Measurements from ENCODE around the gene CAND1. TPM values are rescaled to one million over a fixed set of nuclear protein-coding genes. Genes with fewer than 3 reads are reported as not detected.

CAND1 gene
- total and polyA plus RNA-seq, 8 donors = 9.6 to 73.8 (median 43.3) TPM

- no peaks in the 10 kb centered on the region for H3K36me3 ChIP-seq
- H3K27me3 ChIP-seq = no peaks in the 10 kb centered on the region
- no peak for TF ChIP-seq CTCF (IDR thresholded peaks at IDR 0.05)
- no peak for FAIRE-seq
- peaks cover 5 to 14% (median 10%) of the 10 kb centered on the region in 3 donors for H3K4me1 ChIP-seq
- ATAC-seq = no peak
- no peak overlapping the region for H3K4me3 ChIP-seq
- H3K27ac ChIP-seq = no peak overlapping the region
- WGBS, 2 donors = 90 to 96% methylated on average over 2 of the region's 2 CpGs
- intact Hi-C loops (cut with DNase I) = no loop called here
- no peak for DNase-seq
- H3K9me3 ChIP-seq = no peaks in the 10 kb centered on the region
These were observed 15.4 kb downstream of the CAND1 start for GRCh38 chr12:67284561-67284960.

- no peak for TF ChIP-seq CTCF (IDR thresholded peaks at IDR 0.05)
- H3K36me3 ChIP-seq = no peaks in the 10 kb centered on the region
- intact Hi-C loops (cut with DNase I) = no loop called here
- H3K27me3 ChIP-seq = no peaks in the 10 kb centered on the region
- H3K4me1 ChIP-seq = no peaks in the 10 kb centered on the region
- H3K27ac ChIP-seq = no peak overlapping the region
- ATAC-seq (no peak), FAIRE-seq (no peak), DNase-seq (no peak)
- H3K4me3 ChIP-seq = no peak overlapping the region
- no peaks in the 10 kb centered on the region for H3K9me3 ChIP-seq
- 97 to 99% methylated on average over 5 of the region's 5 CpGs for WGBS, 2 donors
These were observed 17.1 kb downstream of the CAND1 start for GRCh38 chr12:67286257-67286656.

- no peaks in the 10 kb centered on the region for H3K4me1 ChIP-seq
- DNase-seq = no peak
- H3K27me3 ChIP-seq = no peaks in the 10 kb centered on the region
- no peak for ATAC-seq
- no peak overlapping the region for H3K4me3 ChIP-seq
- FAIRE-seq = no peak
- H3K36me3 ChIP-seq = no peaks in the 10 kb centered on the region
- H3K9me3 ChIP-seq = no peaks in the 10 kb centered on the region
- WGBS, 2 donors = 85 to 90% methylated on average over 5 of the region's 5 CpGs
- H3K27ac ChIP-seq = no peak overlapping the region
- TF ChIP-seq CTCF (IDR thresholded peaks at IDR 0.05) = no peak
- intact Hi-C loops (cut with DNase I) = no loop called here
These were observed 18.2 kb downstream of the CAND1 start for GRCh38 chr12:67287311-67287710.

- DNase-seq (no peak), ATAC-seq (peak in 2 of 4 donors; percentile 18 to 19), FAIRE-seq (no peak)
- H3K4me1 ChIP-seq = no peaks in the 10 kb centered on the region
- intact Hi-C loops (cut with DNase I) = no loop called here
- no peak for TF ChIP-seq CTCF (IDR thresholded peaks at IDR 0.05)
- no peaks in the 10 kb centered on the region for H3K36me3 ChIP-seq
- H3K4me3 ChIP-seq = no peak overlapping the region
- H3K27me3 ChIP-seq = no peaks in the 10 kb centered on the region
- H3K9me3 ChIP-seq = no peaks in the 10 kb centered on the region
- no peak overlapping the region for H3K27ac ChIP-seq
- 80 to 89% methylated on average over 2 of the region's 2 CpGs for WGBS, 2 donors
These were observed 19.4 kb downstream of the CAND1 start for GRCh38 chr12:67288561-67288960.

- ATAC-seq (no peak), DNase-seq (no peak), FAIRE-seq (no peak)
- WGBS, 2 donors = 95 to 99% methylated on average over 2 of the region's 2 CpGs
- Histone ChIP-seq H3K9me3 (no peaks in the 10 kb centered on the region), H3K27me3 (no peaks in the 10 kb centered on the region), H3K27ac (no peak overlapping the region), H3K4me3 (no peak overlapping the region), H3K4me1 (no peaks in the 10 kb centered on the region), H3K36me3 (peaks cover 0 to 9% (median 0%) of the 10 kb centered on the region in 3 donors)
- TF ChIP-seq CTCF (IDR thresholded peaks at IDR 0.05) = no peak
- intact Hi-C loops (cut with DNase I) = no loop called here
These were observed 21.2 kb downstream of the CAND1 start for GRCh38 chr12:67290378-67290777.
